Stimulated activated CD4-positive, alpha-beta T cell treated with anti-CD3 and anti-CD28 coated beads, Interleukin-2, amount 100 ng/mL, for 24 hours (primary cell): ENCODE data around the gene MAG.
"Not testable (repeated sequence)": the region's sequence is repeated elsewhere in the genome, so short reads cannot be mapped to it uniquely, and the experiment has no call there.

Source experiments
- DNase-seq, 2 donors: peaks; one replicate each; pipeline ENCODE4 v3.0.0-alpha.2; 2020

The MAG gene

DNA sequence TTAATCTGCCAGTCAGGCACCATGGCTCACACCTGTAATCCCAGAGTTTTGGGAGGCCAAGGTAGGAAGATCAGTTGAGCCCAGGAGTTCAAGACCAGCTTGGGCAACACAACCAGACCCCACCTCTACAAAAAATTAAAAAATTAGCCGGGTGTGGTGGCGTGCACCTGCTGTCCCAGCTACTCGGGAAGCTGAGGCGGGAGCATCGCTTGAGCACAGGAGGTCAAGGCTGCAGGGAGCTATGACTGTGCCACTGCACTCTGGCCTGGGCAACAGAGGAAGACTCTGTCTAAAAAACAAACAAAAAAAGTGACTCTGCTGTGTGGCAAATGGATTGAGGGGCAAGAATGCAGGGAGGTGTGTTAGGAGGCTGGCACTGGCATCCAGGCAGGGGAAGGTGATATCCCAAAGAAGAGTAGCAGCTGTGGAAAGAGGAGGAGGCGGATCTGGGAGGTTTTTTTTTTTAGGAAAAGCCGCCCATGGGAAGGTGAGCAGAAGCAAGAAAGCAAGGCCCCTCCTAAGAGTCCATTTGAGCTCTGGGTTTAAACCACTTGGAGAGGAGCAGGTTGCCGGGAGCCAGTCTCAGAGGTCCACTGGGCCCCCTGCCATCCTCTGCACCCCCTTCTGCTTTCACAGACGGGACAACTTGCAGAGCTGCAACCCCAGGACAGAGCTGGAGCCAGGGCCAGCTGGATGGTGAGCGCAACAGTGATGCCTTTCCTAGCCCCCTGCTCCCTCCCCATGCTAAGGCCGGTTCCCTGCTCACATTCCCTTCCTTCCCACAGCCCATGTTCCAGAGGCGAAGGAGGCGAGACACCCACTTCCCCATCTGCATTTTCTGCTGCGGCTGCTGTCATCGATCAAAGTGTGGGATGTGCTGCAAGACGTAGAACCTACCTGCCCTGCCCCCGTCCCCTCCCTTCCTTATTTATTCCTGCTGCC lies 7.5 kb upstream of the MAG start:
- DNase-seq: no peak

GRCh38 chr19:35285095-35285449 lies 6.9 kb upstream of the MAG start:
- DNase-seq: no peak

DNA sequence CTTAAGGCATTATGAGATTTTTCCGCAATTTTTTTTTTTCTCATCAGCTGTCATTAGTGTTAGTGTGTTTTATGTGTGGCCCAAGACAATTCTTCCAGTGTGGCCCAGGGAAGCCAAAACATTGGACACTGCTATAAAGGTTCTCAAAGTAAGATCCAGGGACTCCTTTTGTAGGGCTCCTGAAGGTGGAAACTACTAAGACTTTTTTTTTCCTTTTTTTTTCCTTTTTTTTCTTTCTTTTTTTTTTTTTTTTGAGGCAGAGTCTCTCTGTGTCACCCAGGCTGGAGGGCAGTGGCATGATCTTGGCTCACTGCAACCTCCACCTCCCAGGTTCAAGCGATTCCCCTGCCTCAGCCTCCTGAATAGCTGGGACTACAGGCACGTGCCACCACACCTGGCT lies 6.5 kb upstream of the MAG start:
- not testable (repeated sequence) for DNase-seq

DNA sequence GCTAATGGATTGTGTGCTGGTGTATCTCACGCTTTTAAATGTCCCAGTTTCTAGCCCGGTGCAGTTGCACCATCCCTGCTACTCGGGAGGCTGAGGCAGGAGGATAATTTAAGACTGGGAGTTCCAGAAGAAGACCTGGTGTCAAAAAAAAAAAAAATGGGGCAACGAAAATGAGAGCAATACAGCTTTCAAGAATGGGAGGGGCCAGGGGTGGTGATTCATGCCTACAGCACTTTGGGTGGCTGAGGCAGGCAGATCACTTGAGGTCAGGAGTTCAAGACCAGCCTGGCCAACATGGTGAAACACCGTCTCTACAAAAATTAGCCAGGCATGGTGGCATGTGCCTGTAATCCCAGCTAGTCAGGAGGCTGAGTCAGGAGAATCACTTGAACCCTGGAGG lies 5.9 kb upstream of the MAG start:
- not testable (repeated sequence) for DNase-seq

DNA sequence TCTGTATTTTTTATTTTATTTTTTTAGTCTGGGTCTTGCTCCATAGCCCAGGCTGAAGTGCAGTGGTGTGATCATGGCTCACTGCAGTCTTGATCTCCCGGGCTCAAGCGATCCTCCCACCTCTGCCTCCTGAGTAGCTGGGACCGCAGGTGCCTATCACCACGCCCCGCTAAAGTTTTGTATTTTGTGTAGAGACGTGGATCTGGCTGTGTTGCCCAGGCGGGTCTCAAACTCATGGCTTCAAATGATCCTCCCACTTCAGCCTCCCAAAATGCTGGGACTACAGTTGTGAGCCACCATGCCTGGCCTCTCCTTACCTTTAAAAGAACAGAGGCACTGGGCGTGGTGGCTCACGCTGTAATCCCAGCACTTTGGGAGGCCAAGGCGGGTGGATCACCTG lies 4.2 kb upstream of the MAG start:
- no peak for DNase-seq

DNA sequence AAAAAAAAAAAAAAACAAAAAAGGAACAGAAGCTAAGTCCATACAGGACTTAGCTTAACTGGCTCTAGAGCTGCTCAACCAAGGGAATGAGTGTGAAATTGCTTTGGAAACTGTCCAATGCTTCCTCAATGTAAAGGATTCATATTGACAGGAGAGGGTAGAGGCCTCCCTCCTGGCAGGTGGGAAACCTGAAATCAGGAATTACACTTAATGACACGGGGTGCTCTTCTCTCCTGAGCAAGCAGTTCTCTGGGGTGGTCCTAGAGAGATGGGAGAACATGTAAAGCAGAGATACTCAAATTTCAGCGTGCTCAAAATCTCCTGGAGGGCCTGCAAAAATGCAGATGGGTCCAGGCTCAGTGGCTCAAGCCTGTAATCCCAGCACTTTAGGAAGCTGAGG lies 3.6 kb upstream of the MAG start:
- DNase-seq: no peak

- DNase-seq: no peak
Measured at GRCh38 chr19:35288906-35289305, 3.1 kb upstream of the MAG start.

DNA sequence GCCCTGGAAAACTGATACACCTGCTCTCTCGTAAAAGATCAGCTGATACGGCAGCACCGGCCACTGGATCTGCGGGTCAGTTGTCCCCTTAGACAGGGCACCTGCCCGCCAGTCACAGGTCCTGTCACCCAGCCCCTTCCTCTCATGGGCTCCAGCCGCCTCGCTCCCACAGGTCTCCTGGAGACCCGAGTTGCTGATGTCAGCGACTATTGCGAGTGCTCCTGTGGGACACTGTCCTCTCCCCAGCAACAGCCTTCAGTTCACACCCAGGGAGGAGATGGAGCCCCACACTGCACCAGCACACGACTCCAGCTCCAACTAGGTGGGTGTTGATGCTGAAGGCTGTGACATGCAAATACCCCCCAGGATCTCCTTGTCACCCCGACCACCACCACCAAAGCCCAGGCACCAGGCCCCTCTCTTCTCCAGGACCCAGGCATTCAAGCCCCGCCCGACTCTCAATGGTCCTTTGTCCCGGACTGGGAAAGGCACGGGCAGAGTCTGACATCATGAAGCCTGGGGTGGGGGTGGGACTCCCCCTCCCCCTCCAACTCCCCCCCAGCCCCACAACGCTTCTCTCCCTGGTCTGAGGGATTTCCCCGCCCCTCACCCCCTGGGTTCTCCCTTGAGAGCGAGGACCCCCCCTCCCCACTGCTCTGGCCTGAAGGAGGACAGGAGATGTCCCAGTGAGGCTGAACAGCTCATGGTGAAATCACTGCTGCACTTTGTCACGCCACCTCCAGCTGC lies 1.4 kb upstream of the MAG start:
- DNase-seq: no peak

DNA sequence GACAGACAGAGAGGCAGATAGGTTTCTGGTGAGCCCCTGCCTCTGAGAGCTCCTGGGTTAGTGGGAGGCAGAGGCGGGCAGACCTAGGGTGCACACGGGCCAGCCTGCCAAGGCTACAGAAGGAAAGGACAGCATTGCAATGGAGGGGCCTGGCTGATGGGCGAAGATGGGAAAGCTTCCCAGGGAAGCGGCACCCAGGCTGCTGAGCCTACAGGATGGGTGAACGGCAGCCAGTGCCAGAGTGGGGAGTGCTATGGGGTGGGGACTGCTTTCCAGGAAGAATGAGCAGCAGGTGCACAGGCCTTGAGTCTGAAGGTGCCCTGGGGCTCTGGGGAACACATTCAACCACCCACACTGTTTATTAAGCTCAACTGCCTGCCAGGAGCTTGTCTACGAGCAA lies 702 bp upstream of the MAG start:
- no peak for DNase-seq

DNA sequence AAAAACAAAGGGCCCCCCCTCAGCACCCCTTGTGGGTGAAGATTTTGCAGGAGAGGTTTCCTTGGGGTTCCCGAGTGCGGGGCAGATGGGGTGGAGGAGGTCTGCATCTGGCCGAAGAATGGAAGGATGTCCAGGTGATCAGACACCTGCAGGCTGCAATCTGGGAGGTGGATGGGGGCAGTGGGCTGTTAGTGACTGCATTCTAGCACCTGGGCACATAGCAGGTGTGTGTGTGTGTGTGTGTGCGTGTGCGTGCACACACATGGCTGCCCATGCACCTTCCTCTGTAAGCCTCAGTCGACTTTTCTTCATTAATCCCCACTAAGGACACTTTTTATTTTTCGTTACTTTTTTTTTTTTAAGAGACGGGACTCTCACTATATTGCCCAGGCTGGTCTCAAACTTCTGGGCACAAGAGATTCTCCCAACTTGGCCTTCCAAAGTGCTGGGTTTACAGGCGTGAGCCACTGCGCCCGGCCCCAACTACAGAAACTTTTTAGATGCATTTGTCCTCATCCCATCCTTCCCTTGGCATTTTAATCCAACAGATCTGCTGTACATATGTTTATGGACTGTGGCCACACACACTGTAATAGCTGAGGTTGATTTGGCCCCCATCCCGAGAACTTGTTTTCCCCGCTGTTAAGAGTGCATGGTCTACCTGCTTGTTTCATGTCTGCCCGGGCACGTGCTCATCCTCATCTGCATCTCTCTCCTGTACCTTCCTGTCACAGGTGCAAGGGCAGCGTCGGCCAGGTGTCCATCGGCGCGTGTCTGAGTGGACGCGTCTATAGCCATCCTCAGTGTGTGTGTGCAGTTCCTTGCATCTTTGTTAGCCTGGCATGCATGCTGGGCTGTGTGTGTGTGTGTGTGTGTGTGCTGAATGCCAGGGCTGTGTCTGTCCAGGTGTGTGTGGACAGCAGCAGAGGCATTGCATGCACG lies 731 bp downstream of the MAG start:
- no peak for DNase-seq

DNA sequence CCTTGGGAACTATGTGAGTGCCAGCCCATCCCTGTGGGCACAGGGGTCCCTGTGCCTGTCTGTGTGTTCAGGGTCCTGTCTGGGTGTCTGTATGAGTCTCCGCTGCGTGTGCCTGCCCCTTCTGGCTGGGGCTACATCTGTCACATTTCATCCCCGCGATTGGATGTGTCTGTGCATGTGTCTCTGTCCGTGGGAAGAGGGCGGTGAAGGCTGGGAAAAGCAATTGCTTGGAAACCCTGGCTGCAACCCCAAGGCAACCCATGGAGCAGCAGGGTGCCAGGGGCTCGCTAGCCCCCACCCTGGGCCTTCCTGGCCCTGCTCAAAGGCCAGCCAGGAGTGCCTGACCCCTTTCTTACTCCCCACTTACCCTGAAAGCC lies 1.4 kb downstream of the MAG start:
- no peak for DNase-seq

- DNase-seq: no peak
Measured at GRCh38 chr19:35293808-35294207, 1.8 kb downstream of the MAG start.

- no peak for DNase-seq
Measured at GRCh38 chr19:35294328-35294727, 2.4 kb downstream of the MAG start.

DNA sequence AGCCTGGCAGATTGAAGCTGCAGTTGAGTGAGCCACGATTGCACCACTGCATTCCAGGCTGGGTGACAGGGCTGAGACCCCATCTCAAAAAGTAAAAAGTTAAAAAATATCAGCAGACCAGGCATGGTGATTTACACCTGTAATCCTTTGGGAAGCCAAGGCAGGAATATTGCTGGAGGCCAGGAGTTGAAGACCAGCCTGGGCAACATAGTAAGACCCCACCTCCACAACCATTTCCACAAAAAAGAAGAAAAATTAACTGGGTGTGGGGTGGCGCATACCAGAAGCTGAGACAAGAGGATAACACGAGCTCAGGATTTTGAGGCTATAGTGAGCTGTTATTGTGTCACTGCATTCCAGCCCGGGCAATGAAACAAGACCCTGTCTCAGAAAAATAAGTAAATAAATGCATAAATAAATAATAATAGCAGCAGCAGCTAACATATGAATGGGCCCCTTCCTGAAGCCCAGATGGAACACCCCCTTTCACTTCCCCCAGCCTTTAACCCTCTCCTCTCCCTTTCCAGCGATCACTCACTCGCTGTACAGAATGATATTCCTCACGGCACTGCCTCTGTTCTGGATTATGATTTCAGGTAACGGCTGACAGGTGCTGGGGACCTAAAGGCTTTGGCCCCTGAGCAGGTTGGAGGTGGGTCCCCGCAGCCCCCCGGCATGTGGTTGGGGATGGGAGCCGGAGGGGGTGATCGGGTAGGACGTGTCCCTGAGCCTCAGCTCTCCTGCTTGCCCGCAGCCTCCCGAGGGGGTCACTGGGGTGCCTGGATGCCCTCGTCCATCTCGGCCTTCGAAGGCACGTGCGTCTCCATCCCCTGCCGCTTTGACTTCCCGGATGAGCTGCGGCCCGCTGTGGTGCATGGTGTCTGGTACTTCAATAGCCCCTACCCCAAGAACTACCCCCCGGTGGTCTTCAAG lies 3.2 kb downstream of the MAG start:
- no peak for DNase-seq

- DNase-seq: peak; percentile 30 to 39
Measured at GRCh38 chr19:35295792-35296462, 4.0 kb downstream of the MAG start.

DNA sequence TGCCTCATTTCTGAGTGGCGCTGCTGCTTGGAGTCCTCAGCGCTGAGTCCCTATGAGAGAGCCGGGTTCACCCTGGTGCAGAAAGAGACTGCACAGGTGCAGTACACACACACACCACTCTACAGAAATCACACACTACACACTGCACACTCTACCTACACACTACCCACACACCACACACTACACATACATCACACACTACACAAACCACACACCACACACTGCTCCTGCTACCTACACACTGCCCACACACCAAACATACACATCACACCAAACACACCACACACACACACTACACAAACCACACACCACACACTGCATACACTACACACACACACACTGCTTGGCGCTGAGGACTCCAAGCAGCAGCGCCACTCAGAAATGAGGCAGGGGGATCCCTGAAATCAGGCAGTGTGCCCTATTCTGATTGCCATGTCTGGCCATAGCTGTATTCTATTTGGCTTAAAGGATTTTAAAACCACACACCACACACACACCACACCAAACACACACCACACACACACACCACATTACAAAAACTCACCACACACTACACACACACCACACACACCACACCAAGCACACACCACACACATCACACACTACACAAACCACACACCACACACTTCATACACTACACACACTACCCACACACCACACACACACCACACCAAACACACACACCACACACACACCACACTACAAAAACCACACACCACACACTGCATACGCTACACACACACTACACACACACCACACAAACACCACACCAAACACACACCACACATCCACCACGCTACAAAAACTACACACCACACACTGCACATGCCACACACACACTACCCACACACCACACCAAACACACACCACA lies 4.9 kb downstream of the MAG start:
- DNase-seq: no peak

- DNase-seq: no peak
Measured at GRCh38 chr19:35297515-35297848, 5.5 kb downstream of the MAG start.

GRCh38 chr19:35297922-35298321 lies 6.0 kb downstream of the MAG start:
- no peak for DNase-seq

DNA sequence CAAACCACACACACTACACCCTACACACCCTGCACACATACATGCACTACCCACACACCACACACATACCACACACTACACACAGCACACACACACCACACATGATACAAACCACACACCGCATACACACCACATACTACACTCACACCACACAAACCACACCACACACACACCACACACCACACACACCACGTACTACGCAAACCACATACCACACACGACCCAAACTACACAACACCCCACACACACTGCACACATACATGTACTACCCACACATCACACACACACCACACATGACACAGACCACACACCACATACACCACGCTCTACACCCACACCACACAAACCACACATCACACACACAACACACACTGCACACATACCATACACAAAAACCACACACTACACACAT lies 6.6 kb downstream of the MAG start:
- no peak for DNase-seq

DNA sequence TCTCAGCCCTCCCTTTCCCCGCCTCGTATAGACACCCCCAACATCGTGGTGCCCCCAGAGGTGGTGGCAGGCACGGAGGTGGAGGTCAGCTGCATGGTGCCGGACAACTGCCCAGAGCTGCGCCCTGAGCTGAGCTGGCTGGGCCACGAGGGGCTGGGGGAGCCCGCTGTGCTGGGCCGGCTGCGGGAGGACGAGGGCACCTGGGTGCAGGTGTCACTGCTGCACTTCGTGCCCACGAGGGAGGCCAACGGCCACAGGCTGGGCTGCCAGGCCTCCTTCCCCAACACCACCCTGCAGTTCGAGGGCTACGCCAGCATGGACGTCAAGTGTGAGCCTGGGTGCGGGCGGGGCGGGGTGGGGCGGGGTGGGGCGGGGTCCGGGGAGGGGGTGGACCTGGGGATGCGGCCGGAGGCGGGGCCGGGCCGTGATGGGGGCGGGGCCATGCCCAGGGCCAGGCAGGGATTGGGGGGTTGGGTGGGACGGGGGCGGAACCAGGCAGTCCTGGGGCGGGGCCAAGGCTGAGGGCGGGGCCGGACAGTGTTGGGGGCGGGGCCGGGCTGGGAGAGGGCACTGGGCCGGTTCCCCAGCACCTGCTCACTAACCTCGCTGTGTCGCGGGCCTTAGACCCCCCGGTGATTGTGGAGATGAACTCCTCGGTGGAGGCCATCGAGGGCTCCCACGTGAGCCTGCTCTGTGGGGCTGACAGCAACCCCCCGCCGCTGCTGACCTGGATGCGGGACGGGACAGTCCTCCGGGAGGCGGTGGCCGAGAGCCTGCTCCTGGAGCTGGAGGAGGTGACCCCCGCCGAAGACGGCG lies 7.8 kb downstream of the MAG start:
- peak in 1 of 2 donors; percentile 21 for DNase-seq
